Adrenal gland (tissue), 12 donors: Measurements from ENCODE around the gene AHNAK. TPM values are rescaled to one million over a fixed set of nuclear protein-coding genes. Genes with fewer than 3 reads are reported as not detected.

Experiments used
- DNase-seq, 7 donors: peaks; one replicate each; pipeline ENCODE4 v3.0.0-alpha.2; 2019 to 2020
- H3K27ac ChIP-seq, 5 donors: fragments of 200-600 bp; sonication (generic) in 4 of 5; 1 replicate in 3 of 5; 2 replicates in 2 of 5; pipeline versions ENCODE4 v1.5.1 to v1.8.0; 2016 to 2020; ENCODE audit warnings: mild to moderate bottlenecking in 1 of 5
- H3K27me3 ChIP-seq: fragments of 200-600 bp; 2 replicates; pipeline ENCODE4 v1.8.0; 2021
- H3K36me3 ChIP-seq, 2 donors: fragments of 200-600 bp; replicated peaks in 1 of 2; 1 replicate in 1 of 2; 2 replicates in 1 of 2; pipeline versions ENCODE4 v1.5.1 to v1.8.0; 2018 to 2022
- H3K4me1 ChIP-seq, 2 donors: fragments of 200-600 bp; replicated peaks in 1 of 2; 1 replicate in 1 of 2; 2 replicates in 1 of 2; pipeline versions ENCODE4 v1.5.1 to v1.8.0; 2018 to 2021
- H3K4me3 ChIP-seq, 4 donors: fragments of 200-600 bp; sonication (generic) in 3 of 4; one replicate each; pipeline ENCODE4 v1.5.1; 2016 to 2018
- H3K9me3 ChIP-seq, 3 donors: fragments of 200-600 bp; sonication (generic) in 1 of 3; replicated peaks in 1 of 3; 1 replicate in 2 of 3; 2 replicates in 1 of 3; pipeline versions ENCODE4 v1.5.1 to v1.8.0; 2016 to 2021
- CTCF ChIP-seq, 6 experiments: fragments of 450-650 bp in 4 of 6; fragments of 200-600 bp in 2 of 6; sonication (generic) in 1 of 6; IDR thresholded peaks; 1 replicate in 5 of 6; 2 replicates in 1 of 6; pipeline versions ENCODE4 v1.5.1 to v1.8.0; 2016 to 2021; ENCODE audit warnings: antibody characterized with exemption in 6 of 6, mild to moderate bottlenecking in 2 of 6, moderate library complexity in 1 of 6
- POLR2A ChIP-seq, 2 donors: fragments of 450-650 bp; IDR thresholded peaks; one replicate each; pipeline ENCODE4 v1.6.1; 2017; ENCODE audit warnings: antibody characterized with exemption in 2 of 2, mild to moderate bottlenecking in 2 of 2, moderate library complexity in 1 of 2
- WGBS, 4 donors: extraction: QIAGEN DNeasy Blood & Tissue Kit in 2 of 4; methylation state at CpG; one replicate each; pipeline versions ENCODE4 v1.1.5 to v1.1.7; 2013 to 2017; 5-methylcytosine and 5-hydroxymethylcytosine counted together
- intact Hi-C, 2 donors: fragments of 100-400 bp; cut with DNase I; formaldehyde crosslinking; loops; one replicate each; pipeline versions ENCODE4 v1.14.1 to v1.15.0; 2022 to 2023
- polyA plus RNA-seq, 3 donors: library from polyadenylated mRNA; stranded (reverse); fragments of 200-250 nt in 2 of 3; fragments of 350-450 nt in 1 of 3; fragmentation: Illumina TruSeq in 1 of 3; extraction: RNeasy Lipid Tissue Mini Kit (QIAGEN cat#74804) in 1 of 3; gene quantifications; one replicate each; pipeline ENCODE4 v1.2.3, GENCODE V29; 2013 to 2014
- total RNA-seq, 9 donors: library from RNA; depleted of rRNA in 4 of 9; stranded (reverse); fragments of >200 nt in 4 of 9; fragments of 120-200 nt in 1 of 9; fragmentation: NEBNext Ultra II Directional in 1 of 9; extraction: Animal tissue kit (Norgen Biotek cat#: 25700) in 1 of 9; gene quantifications; one replicate each; pipeline versions ENCODE4 v1.1.0 to v1.2.4, GENCODE V29; 2013 to 2023
- donor health status: healthy with polysubstance abuse.
- donor health status: Bipolar disorder and iron deficiency.
- donor health status: DM: yes; HTN: yes; CAD: no.
- donor health status: DM: no; HTN: no; CAD: no.
- donor health status: DM: no; HTN: no; CAD: no.
- donor health status: DM: yes; HTN: yes; CAD: no.

The AHNAK gene
- total and polyA plus RNA-seq, 12 donors = 32.0 to 307 (median 175) TPM

GRCh38 chr11:62491571-62492329 lies 54.9 kb downstream of the AHNAK start:
- WGBS, 4 donors = 83 to 89% (median 86%) methylated on average over 8 to 9 of the region's 9 CpGs
- intact Hi-C loops = no loop called here
- no peak overlapping the region for H3K4me3 ChIP-seq

GRCh38 chr11:62489204-62489603 lies 57.4 kb downstream of the AHNAK start:
- H3K27ac ChIP-seq = no peak overlapping the region
- TF ChIP-seq CTCF (IDR thresholded peaks at IDR 0.05) (no peak), POLR2A (IDR thresholded peaks at IDR 0.05) (no peak)
- intact Hi-C loops = no loop called here
- no peaks in the 10 kb centered on the region for H3K27me3 ChIP-seq
- no peaks in the 10 kb centered on the region for H3K9me3 ChIP-seq
- no peaks in the 10 kb centered on the region for H3K36me3 ChIP-seq
- WGBS, 4 donors = 88 to 96% (median 91%) methylated on average over 4 of the region's 4 CpGs
- no peak for DNase-seq
- H3K4me1 ChIP-seq = no peaks in the 10 kb centered on the region
- no peak overlapping the region for H3K4me3 ChIP-seq

More at GRCh38 chr11:62491571-62492329, 54.9 kb downstream of the AHNAK start:
- DNase-seq = no peak
- no peak overlapping the region for H3K27ac ChIP-seq
- TF ChIP-seq POLR2A (IDR thresholded peaks at IDR 0.05) (no peak), CTCF (IDR thresholded peaks at IDR 0.05) (no peak)
- no peaks in the 10 kb centered on the region for H3K9me3 ChIP-seq
- no peaks in the 10 kb centered on the region for H3K36me3 ChIP-seq
- no peaks in the 10 kb centered on the region for H3K4me1 ChIP-seq
- no peaks in the 10 kb centered on the region for H3K27me3 ChIP-seq

GRCh38 chr11:62487738-62488551 lies 58.7 kb downstream of the AHNAK start:
- TF ChIP-seq POLR2A (IDR thresholded peaks at IDR 0.05) = no peak
- no peak for TF ChIP-seq CTCF (IDR thresholded peaks at IDR 0.05)
- Histone ChIP-seq H3K36me3 (no peaks in the 10 kb centered on the region), H3K4me1 (no peaks in the 10 kb centered on the region), H3K4me3 (no peak overlapping the region), H3K27me3 (no peaks in the 10 kb centered on the region), H3K27ac (no peak overlapping the region), H3K9me3 (no peaks in the 10 kb centered on the region)
- intact Hi-C loops = no loop called here
- WGBS, 4 donors = 61 to 73% (median 65%) methylated on average over 19 of the region's 19 CpGs
- no peak for DNase-seq

GRCh38 chr11:62487136-62487535 lies 59.5 kb downstream of the AHNAK start:
- WGBS, 4 donors = 81 to 87% (median 82%) methylated on average over 8 of the region's 8 CpGs

More at GRCh38 chr11:62487136-62487535, 59.5 kb downstream of the AHNAK start:
- Histone ChIP-seq H3K27ac (no peak overlapping the region), H3K9me3 (no peaks in the 10 kb centered on the region), H3K27me3 (no peaks in the 10 kb centered on the region), H3K36me3 (no peaks in the 10 kb centered on the region), H3K4me3 (no peak overlapping the region), H3K4me1 (no peaks in the 10 kb centered on the region)
- intact Hi-C loops = no loop called here
- no peak for DNase-seq
- TF ChIP-seq CTCF (IDR thresholded peaks at IDR 0.05) (no peak), POLR2A (IDR thresholded peaks at IDR 0.05) (no peak)
